ENCODE measurements around the gene QARS1.

- TF ChIP-seq, protein P1, sequence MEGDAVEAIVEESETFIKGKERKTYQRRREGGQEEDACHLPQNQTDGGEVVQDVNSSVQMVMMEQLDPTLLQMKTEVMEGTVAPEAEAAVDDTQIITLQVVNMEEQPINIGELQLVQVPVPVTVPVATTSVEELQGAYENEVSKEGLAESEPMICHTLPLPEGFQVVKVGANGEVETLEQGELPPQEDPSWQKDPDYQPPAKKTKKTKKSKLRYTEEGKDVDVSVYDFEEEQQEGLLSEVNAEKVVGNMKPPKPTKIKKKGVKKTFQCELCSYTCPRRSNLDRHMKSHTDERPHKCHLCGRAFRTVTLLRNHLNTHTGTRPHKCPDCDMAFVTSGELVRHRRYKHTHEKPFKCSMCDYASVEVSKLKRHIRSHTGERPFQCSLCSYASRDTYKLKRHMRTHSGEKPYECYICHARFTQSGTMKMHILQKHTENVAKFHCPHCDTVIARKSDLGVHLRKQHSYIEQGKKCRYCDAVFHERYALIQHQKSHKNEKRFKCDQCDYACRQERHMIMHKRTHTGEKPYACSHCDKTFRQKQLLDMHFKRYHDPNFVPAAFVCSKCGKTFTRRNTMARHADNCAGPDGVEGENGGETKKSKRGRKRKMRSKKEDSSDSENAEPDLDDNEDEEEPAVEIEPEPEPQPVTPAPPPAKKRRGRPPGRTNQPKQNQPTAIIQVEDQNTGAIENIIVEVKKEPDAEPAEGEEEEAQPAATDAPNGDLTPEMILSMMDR (conservative IDR thresholded peaks at IDR 0.05) = no peak
- TF ChIP-seq ZFX (IDR thresholded peaks at IDR 0.05) = no peak
Measured at GRCh38 chr3:49124203-49124602, 19.6 kb upstream of the QARS1 start.

Measured in C4-2B (cell line).